SK-N-SH treated with all-trans-retinoic acid at 6 μM for 48 hours (cell line): Measurements from ENCODE around the gene CAMK4.

Source experiments
- ARNTL ChIP-seq: fragments of 450-650 bp; formaldehyde crosslinking; IDR thresholded peaks from 2 replicates; pipeline ENCODE4 v1.5.0; 2020; ENCODE audit warnings: low read depth, mild to moderate bottlenecking, moderate library complexity, borderline replicate concordance
- BACH2 ChIP-seq: fragments of 250-450 bp; sonication (Bioruptor Pico); IDR thresholded peaks from 2 replicates; pipeline ENCODE4 v1.9.0; 2021; ENCODE audit warnings: mild to moderate bottlenecking, borderline replicate concordance
- CREB5 ChIP-seq: fragments of 250-450 bp; sonication (Bioruptor Pico); IDR thresholded peaks from 2 replicates; pipeline ENCODE4 v1.5.1; 2020; ENCODE audit warnings: low read depth, mild to moderate bottlenecking, moderate library complexity
- ESRRG ChIP-seq: fragments of 250-450 bp; sonication (Bioruptor Pico); IDR thresholded peaks from 2 replicates; pipeline ENCODE4 v1.6.1; 2021; ENCODE audit warnings: mild to moderate bottlenecking
- ISL1 ChIP-seq: fragments of 250-450 bp; sonication (Bioruptor Pico); IDR thresholded peaks from 2 replicates; pipeline ENCODE4 v2.1.2; 2022; ENCODE audit warnings: mild to moderate bottlenecking, moderate library complexity
- PATZ1 ChIP-seq: fragments of 250-450 bp; sonication (Bioruptor Pico); IDR thresholded peaks from 2 replicates; pipeline ENCODE4 v1.8.0; 2020; ENCODE audit warnings: mild to moderate bottlenecking, moderate library complexity, borderline replicate concordance
- POU6F1 ChIP-seq: fragments of 250-450 bp; sonication (Bioruptor Pico); IDR thresholded peaks from 2 replicates; pipeline ENCODE4 v1.8.0; 2021; ENCODE audit warnings: low read depth, mild to moderate bottlenecking, moderate library complexity, borderline replicate concordance
- PPARA ChIP-seq: fragments of 250-450 bp; sonication (Bioruptor Pico); IDR thresholded peaks from 2 replicates; pipeline ENCODE4 v1.5.0; 2020; ENCODE audit warnings: mild to moderate bottlenecking, borderline replicate concordance
- TCF4 ChIP-seq: fragments of 250-450 bp; sonication (Bioruptor Pico); IDR thresholded peaks from 2 replicates; pipeline ENCODE4 v1.8.0; 2021; ENCODE audit warnings: mild to moderate bottlenecking, moderate library complexity, borderline replicate concordance
- TOX ChIP-seq: fragments of 250-450 bp; sonication (Bioruptor Pico); IDR thresholded peaks from 2 replicates; pipeline ENCODE4 v1.8.0; 2021; ENCODE audit warnings: mild to moderate bottlenecking, moderate library complexity, borderline replicate concordance
- ZFP3 ChIP-seq: fragments of 250-450 bp; sonication (Bioruptor Pico); IDR thresholded peaks from 2 replicates; pipeline ENCODE4 v1.5.0; 2020; ENCODE audit warnings: mild to moderate bottlenecking, moderate library complexity
- ZNF565 ChIP-seq: fragments of 450-650 bp; formaldehyde crosslinking; conservative IDR thresholded peaks from 2 replicates; pipeline ENCODE4 v1.5.0; 2020; ENCODE audit warnings: low read depth, mild to moderate bottlenecking, moderate library complexity
- ZNF70 ChIP-seq: fragments of 450-650 bp; formaldehyde crosslinking; IDR thresholded peaks from 2 replicates; pipeline ENCODE4 v1.5.0; 2020; ENCODE audit warnings: mild to moderate bottlenecking, moderate library complexity
- TF ChIP-seq, protein P1 (sequence below): fragments of 250-450 bp; sonication (Bioruptor Pico); IDR thresholded peaks from 2 replicates; pipeline ENCODE4 v1.5.1; 2021; ENCODE audit warnings: mild to moderate bottlenecking, moderate library complexity

DNA sequence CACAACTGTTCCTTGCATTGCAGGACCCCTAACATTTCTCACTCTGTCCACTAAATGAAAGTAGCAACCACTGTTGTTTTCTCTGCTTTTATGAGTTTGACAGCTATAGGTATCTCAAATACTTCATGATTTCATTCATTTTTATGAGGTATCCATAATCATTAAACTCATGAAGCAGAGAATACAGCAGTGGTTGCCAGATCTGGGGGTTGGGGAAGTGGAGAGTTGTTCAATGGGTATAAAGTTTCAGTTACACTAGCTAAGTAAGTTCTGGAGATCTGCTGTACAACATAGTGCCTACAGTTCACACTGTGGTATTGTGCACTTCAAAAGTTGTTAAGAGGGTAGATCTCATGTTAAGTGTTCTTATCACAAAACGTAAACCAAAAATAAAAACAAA is 23.4 kb upstream of the CAMK4 start:
- TF ChIP-seq POU6F1 (CRISPR knock-in tag) (no peak), PATZ1 (CRISPR knock-in tag) (no peak), CREB5 (CRISPR knock-in tag) (no peak), ESRRG (CRISPR knock-in tag) (no peak), BACH2 (CRISPR knock-in tag) (no peak), TCF4 (no peak), ZNF70 (no peak), TOX (no peak), PPARA (CRISPR knock-in tag) (no peak), ARNTL (no peak), ZNF565 (CRISPR knock-in tag) (no peak), ZFP3 (CRISPR knock-in tag) (no peak), ISL1 (CRISPR knock-in tag) (no peak)
- TF ChIP-seq, protein P1, sequence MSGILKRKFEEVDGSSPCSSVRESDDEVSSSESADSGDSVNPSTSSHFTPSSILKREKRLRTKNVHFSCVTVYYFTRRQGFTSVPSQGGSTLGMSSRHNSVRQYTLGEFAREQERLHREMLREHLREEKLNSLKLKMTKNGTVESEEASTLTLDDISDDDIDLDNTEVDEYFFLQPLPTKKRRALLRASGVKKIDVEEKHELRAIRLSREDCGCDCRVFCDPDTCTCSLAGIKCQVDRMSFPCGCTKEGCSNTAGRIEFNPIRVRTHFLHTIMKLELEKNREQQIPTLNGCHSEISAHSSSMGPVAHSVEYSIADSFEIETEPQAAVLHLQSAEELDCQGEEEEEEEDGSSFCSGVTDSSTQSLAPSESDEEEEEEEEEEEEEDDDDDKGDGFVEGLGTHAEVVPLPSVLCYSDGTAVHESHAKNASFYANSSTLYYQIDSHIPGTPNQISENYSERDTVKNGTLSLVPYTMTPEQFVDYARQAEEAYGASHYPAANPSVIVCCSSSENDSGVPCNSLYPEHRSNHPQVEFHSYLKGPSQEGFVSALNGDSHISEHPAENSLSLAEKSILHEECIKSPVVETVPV = no peak
